NCI-H774 (cell line): Measurements from ENCODE around the gene LRRC56.
"Not testable (repeated sequence)": the region's sequence is repeated elsewhere in the genome, so short reads cannot be mapped to it uniquely, and the experiment has no call there.

Experiments
- DNase-seq: peaks from one replicate; lab custom pipeline; 2025; lab: John Stamatoyannopoulos, UW

Gene LRRC56

GRCh38 chr11:501683-502287, 35.5 kb upstream of the LRRC56 start:
- DNase-seq, result no peak

DNA sequence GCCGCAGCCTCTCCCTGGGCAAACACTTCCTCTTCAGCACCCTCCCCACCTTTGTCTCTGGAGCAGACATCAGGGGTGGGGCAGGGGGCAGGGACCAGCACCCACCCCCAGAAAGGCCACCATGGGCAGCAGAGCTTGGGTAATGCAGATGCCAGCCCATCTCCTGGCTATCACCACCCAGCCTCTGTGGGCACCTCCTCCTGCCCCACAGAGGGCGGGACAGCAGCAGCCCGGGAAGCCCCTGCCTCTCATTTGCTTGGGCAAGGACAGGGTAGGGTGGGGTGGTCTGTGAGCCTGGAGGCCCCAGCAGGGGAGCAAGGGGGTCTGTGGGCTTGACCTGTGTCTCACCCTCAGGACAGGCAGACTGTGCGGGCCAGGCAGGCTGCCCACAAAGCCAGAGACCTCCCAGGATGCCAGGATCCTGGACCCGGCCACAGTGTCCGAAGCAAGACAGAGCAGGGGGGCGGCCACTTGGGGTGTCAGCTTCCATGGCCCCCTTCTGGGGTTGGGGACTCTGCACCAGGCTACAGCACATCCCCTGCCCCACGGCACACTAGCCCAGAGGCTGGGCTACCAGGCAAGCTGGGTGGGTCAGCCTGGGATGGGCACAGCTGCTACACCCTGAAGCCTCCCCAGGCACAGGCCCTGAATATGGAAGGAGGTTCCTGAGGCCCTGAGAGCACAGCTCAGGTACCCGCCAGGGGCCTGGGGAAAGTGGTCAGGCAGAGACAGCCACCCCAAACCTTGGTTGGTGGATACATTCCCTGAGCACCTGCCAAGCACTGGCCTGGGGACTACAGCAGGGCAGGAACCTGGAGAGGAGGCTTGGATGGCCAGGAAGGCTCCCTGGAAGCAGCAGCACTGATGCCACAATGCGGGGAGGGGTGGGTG, 34.8 kb upstream of the LRRC56 start:
- DNase-seq, result no peak

DNA sequence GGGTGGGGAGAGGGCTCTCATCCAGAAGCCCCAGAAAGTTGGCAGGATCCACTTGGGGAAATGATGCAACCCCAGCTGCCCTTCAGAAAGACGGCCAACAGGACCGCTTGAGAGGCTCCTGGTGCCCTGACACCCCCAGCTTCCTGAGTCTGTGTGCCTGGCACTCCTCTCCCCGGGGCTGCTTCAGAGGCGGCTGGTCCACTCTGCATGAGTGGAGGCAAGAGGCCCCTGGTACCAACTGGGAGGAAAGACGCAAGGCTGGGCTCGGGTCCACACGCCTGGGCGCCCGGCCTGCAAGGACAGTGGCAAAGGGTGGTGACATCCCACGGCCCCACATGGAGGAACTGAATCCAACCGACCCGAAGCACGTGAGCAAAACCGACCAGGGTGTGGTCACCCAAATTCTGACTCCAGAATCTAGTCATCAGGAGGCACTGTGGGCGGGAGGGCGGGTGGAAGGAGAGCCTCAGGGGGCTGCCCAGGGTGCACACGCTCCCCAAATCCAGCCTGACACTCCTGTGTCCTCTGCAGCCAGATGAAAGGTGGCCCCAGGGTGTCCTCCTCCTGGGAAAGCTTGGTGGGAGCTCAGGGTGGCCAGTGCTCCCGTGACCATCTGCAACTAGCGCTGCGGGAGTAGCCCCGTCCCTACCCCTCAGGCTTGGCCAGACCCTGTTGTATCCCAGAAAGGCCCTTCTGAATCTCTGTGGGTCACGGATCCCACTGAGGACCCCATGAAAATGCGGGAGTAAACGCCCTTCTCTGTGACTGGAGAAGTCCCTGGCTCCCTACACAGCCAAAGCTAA, 33.9 kb upstream of the LRRC56 start:
- DNase-seq, result no peak

- DNase-seq, result no peak
These were observed 33.0 kb upstream of the LRRC56 start for GRCh38 chr11:504053-504993.

GRCh38 chr11:504994-505344, 32.4 kb upstream of the LRRC56 start:
- DNase-seq, result no peak

- DNase-seq, result peak; percentile 96
These were observed 30.9 kb upstream of the LRRC56 start for GRCh38 chr11:506238-506994.

GRCh38 chr11:506995-507726, 30.2 kb upstream of the LRRC56 start, which contains the start of gene RNH1:
Gene RNH1, minus strand, starts transcription at chr11:507242. Its CDS starts 5,080 bp downstream, at chr11:502162.
- peak; percentile 88 for DNase-seq

- DNase-seq, result no peak
These were observed 29.4 kb upstream of the LRRC56 start for GRCh38 chr11:507727-508515.

DNA sequence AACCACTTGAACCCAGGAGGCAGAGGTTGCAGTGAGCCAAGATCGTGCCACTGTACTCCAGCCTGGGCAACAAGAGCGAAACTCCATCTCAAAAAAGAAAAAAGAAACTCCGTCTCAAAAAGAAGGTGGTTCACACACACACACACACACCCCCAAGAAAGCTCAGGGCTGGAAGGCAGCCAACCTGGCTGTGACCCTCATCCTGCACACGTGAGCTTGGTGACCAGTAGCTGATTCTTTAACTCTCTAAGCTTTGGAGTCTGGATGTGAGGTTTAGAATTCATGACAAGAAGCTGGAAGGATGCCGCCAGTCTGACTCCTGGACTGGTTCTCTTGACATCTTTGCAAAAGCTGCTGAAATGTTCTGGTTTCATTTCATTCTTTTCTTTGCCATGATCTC, 28.4 kb upstream of the LRRC56 start:
- no peak for DNase-seq

GRCh38 chr11:512761-513595, 24.3 kb upstream of the LRRC56 start:
- no peak for DNase-seq

- no peak for DNase-seq
These were observed 22.7 kb upstream of the LRRC56 start for GRCh38 chr11:514606-515005.

DNA sequence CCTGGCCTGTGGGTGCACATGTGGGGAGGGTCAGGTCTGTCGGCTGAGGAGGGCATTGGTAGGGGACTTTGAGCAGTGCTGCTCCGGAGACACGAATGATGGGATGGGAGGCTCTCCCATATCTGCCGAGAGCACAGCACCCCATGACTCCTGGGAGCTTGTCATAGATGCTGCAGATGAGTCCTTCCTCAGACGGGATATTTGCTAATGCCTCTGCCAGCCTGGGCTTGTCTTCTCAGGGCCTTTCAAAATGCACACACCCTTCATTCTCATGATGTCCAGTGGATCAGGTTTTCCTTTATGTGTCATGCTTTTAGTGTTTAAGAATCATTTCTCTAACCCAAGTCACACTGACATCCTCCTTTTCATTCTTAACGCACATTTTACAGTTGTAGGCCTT, 22.2 kb upstream of the LRRC56 start:
- no peak for DNase-seq

- DNase-seq, result no peak
These were observed 20.9 kb upstream of the LRRC56 start for GRCh38 chr11:516400-516799.

GRCh38 chr11:516918-517685, 20.2 kb upstream of the LRRC56 start:
- DNase-seq, result not testable (repeated sequence)

GRCh38 chr11:518463-519202, 18.7 kb upstream of the LRRC56 start:
- DNase-seq, result no peak

- no peak for DNase-seq
These were observed 16.7 kb upstream of the LRRC56 start for GRCh38 chr11:520428-521176.
